OCI-LY1 (cell line): Measurements from ENCODE around the gene FCRL1.

Experiments used
- CTCF ChIP-seq: fragments of 200-600 bp; sonication (generic), shearing (Covaris generic); IDR thresholded peaks from 2 replicates; pipeline ENCODE4 v1.5.1; 2017; ENCODE audit warnings: mild to moderate bottlenecking, antibody characterized with exemption, low read length, moderate library complexity, mixed read lengths
- EZH2 ChIP-seq: fragments of 200-600 bp; sonication (generic), shearing (Covaris generic); IDR thresholded peaks from 2 replicates; pipeline ENCODE4 v1.8.0; 2017; ENCODE audit warnings: borderline replicate concordance, mixed run types, mild to moderate bottlenecking, antibody characterized with exemption, low read length, moderate library complexity, mixed read lengths

- TF ChIP-seq CTCF (no peak), EZH2 (no peak)
These were observed 13.2 kb upstream of the FCRL1 start for GRCh38 chr1:157833145-157833544.
